Measurements from ENCODE around the gene MBD2. TPM values are rescaled to one million over a fixed set of nuclear protein-coding genes. Genes with fewer than 3 reads are reported as not detected.
A peak's percentile ranks its signal among the peaks of the same experiment; 100 is the strongest.

Gene MBD2
- total RNA-seq, 2 experiments from 2014 or later, result 122 to 126 TPM

- Mint-ChIP-seq H3K27me3 (ENCODE audit: low read depth) (no peaks in the 10 kb centered on the region), H3K4me3 (no peak overlapping the region), H3K9me3 (ENCODE audit: insufficient read depth) (no peaks in the 10 kb centered on the region), H3K27ac (no peak overlapping the region), H3K36me3 (ENCODE audit: low read depth) (peaks cover 24% of the 10 kb centered on the region), H3K4me1 (ENCODE audit: low read depth) (no peaks in the 10 kb centered on the region)
- ATAC-seq (no peak), DNase-seq (no peak)
- CTCF ChIA-PET, result interaction anchor here (1.3 kb wide), 1 partner anchor 78 kb away, joined by 4 read pairs; no protein-coding TSS in a partner anchor
- POLR2A ChIA-PET, result no interaction called here
These were observed 32.1 kb downstream of the MBD2 start for GRCh38 chr18:54192415-54192814.

GRCh38 chr18:54191352-54191751, 33.1 kb downstream of the MBD2 start:
- H3K27me3 Mint-ChIP-seq (ENCODE audit: low read depth), result no peaks in the 10 kb centered on the region
- no peak overlapping the region for H3K27ac Mint-ChIP-seq
- DNase-seq, result no peak
- no peaks in the 10 kb centered on the region for H3K4me1 Mint-ChIP-seq (ENCODE audit: low read depth)
- no peak overlapping the region for H3K4me3 Mint-ChIP-seq
- H3K36me3 Mint-ChIP-seq (ENCODE audit: low read depth), result peaks cover 28% of the 10 kb centered on the region
- POLR2A ChIA-PET, result no interaction called here
- CTCF ChIA-PET, result interaction anchor here (1.3 kb wide), 1 partner anchor 79 kb away, joined by 4 read pairs; no protein-coding TSS in a partner anchor
- H3K9me3 Mint-ChIP-seq (ENCODE audit: insufficient read depth), result no peaks in the 10 kb centered on the region
- no peak for ATAC-seq

- Mint-ChIP-seq H3K36me3 (ENCODE audit: low read depth) (peaks cover 23% of the 10 kb centered on the region), H3K27ac (no peak overlapping the region)
These were observed 37.1 kb downstream of the MBD2 start for GRCh38 chr18:54187372-54187771.

GRCh38 chr18:54184836-54185235, 39.6 kb downstream of the MBD2 start:
- Mint-ChIP-seq H3K4me3 (no peak overlapping the region), H3K4me1 (ENCODE audit: low read depth) (no peaks in the 10 kb centered on the region), H3K27ac (no peak overlapping the region), H3K9me3 (ENCODE audit: insufficient read depth) (no peaks in the 10 kb centered on the region), H3K36me3 (ENCODE audit: low read depth) (peaks cover 18% of the 10 kb centered on the region), H3K27me3 (ENCODE audit: low read depth) (no peaks in the 10 kb centered on the region)
- ATAC-seq (no peak), DNase-seq (no peak)
- ChIA-PET POLR2A (interaction anchor here (0.6 kb wide), 1 partner anchor 275 kb away, joined by 4 read pairs; no protein-coding TSS in a partner anchor), CTCF (interaction anchor here (1.2 to 1.5 kb wide), 2 partner anchors 11 to 38 kb away, joined by 3 to 4 read pairs; no protein-coding TSS in a partner anchor)

More at GRCh38 chr18:54187372-54187771, 37.1 kb downstream of the MBD2 start:
- ChIA-PET POLR2A (no interaction called here), CTCF (no interaction called here)
- DNase-seq, result no peak
- H3K4me3 Mint-ChIP-seq, result no peak overlapping the region
- ATAC-seq, result no peak
- H3K27me3 Mint-ChIP-seq (ENCODE audit: low read depth), result no peaks in the 10 kb centered on the region
- H3K9me3 Mint-ChIP-seq (ENCODE audit: insufficient read depth), result no peaks in the 10 kb centered on the region
- no peaks in the 10 kb centered on the region for H3K4me1 Mint-ChIP-seq (ENCODE audit: low read depth)

GRCh38 chr18:54183390-54183789, 41.1 kb downstream of the MBD2 start:
- ChIA-PET POLR2A (interaction anchor here (0.6 kb wide), 1 partner anchor 31 kb away, joined by 5 read pairs; no protein-coding TSS in a partner anchor), CTCF (interaction anchor here (1.0 to 1.5 kb wide), 3 partner anchors 9 to 15 kb away, joined by 4 to 5 read pairs (median 4); no protein-coding TSS in a partner anchor)
- Mint-ChIP-seq H3K9me3 (ENCODE audit: insufficient read depth) (no peaks in the 10 kb centered on the region), H3K4me3 (no peak overlapping the region), H3K27me3 (ENCODE audit: low read depth) (no peaks in the 10 kb centered on the region), H3K4me1 (ENCODE audit: low read depth) (no peaks in the 10 kb centered on the region), H3K27ac (no peak overlapping the region), H3K36me3 (ENCODE audit: low read depth) (peaks cover 17% of the 10 kb centered on the region)
- ATAC-seq, result no peak
- no peak for DNase-seq

DNA sequence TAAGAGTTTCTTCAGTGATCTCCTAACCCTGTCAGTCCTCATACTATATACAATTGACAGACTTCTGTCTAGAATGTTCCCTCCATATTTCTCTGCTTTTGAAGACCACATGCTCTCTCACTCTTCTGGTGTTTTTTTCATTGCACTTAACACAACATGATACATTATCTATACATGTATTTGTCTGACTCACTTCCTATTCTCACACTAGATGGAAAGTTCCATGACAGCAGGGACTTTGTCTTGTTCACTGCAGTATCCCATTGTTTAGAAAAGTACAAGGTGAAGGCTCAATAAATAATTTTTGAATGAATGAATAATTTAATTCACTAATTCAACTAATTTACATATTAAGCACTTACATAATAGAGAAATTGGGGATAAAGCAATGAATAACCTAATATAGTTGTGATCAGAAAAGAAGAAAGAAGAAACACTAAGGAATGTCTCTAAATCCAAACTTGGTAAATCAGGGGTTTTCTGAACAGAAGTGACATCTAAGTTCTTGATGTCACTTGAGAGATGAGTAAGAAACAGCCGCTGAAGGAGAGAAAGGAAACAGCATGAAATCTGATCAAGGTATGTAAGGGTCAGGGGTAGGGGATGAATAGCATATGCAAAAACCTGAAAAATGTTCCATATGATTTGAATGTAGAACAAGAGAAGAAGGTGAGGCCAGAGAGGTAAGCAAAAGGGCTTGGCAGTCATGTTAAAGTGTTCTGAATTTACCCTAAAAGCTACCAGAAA, 42.4 kb downstream of the MBD2 start:
- DNase-seq (no peak), ATAC-seq (peak; percentile 27)
- POLR2A ChIA-PET, result no interaction called here
- Mint-ChIP-seq H3K9me3 (ENCODE audit: insufficient read depth) (no peaks in the 10 kb centered on the region), H3K4me3 (no peak overlapping the region), H3K27me3 (ENCODE audit: low read depth) (no peaks in the 10 kb centered on the region), H3K36me3 (ENCODE audit: low read depth) (peaks cover 11% of the 10 kb centered on the region), H3K4me1 (ENCODE audit: low read depth) (peaks cover under 1% of the 10 kb centered on the region), H3K27ac (no peak overlapping the region)
- CTCF ChIA-PET, result interaction anchor here (1.0 kb wide), 1 partner anchor 14 kb away, joined by 4 read pairs; no protein-coding TSS in a partner anchor

DNA sequence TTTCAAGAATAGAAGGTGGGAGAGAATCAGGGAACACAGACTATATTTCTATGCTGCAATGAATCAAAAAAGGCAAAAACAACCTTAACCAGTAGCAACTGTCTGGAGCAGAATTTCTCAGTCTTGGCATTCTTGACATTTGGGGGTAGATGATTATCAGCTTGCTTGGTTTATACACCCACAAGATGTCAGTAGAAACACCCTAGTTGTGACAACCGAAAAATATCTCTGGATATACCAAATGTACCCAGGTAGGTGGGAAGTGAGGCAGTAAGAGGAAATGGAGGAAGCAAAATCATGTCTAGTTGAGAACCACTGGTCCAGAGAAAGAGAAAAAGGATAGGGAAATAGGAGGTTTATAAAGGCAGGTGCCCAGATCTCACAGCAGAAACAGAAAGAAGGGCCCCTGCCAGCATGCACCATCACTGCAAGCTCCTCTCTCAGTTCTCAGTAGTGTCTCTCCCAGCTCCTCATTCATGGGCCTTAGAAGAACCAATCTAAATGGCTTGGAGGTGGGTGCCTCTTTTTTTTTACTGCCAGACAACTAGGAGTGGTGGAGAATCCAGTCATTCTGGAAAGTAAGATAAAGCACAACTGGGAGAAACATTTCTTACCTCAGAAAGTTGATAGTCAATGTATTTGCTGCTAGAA, 50.4 kb downstream of the MBD2 start:
- H3K27me3 Mint-ChIP-seq (ENCODE audit: low read depth), result no peaks in the 10 kb centered on the region
- H3K4me3 Mint-ChIP-seq, result no peak overlapping the region
- DNase-seq (no peak), ATAC-seq (peak; percentile 53)
- peaks cover 31% of the 10 kb centered on the region for H3K4me1 Mint-ChIP-seq (ENCODE audit: low read depth)
- CTCF ChIA-PET, result interaction anchor here (0.6 to 2.9 kb wide), 12 partner anchors 9 to 189 kb away, joined by 3 to 13 read pairs (median 4); partner anchors contain the start of genes C18orf54, POLI and STARD6
- peaks cover 25% of the 10 kb centered on the region for H3K36me3 Mint-ChIP-seq (ENCODE audit: low read depth)
- POLR2A ChIA-PET, result interaction anchor here (0.6 kb wide), 1 partner anchor 47 kb away, joined by 3 read pairs; no protein-coding TSS in a partner anchor
- H3K27ac Mint-ChIP-seq, result no peak overlapping the region
- H3K9me3 Mint-ChIP-seq (ENCODE audit: insufficient read depth), result no peaks in the 10 kb centered on the region

DNA sequence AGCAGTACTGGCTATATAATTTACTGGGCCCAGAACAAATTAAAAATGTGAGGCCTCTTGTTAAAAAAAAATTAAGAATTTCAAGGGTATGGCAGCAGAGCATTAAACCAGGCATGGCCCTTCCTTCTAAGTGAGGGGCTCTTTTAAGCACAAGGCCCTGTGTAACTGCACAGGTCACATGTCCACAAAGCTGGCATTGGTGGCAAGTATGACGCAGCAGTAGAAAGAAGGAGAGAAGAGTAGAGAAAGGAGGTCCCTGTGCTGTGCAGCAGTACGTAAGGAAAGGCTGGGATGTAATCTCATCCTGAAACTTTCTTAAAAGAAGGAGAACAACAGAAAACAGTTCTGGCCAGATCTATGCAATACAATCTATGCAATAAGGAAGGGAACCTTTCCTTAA, 51.2 kb downstream of the MBD2 start:
- peaks cover 35% of the 10 kb centered on the region for H3K4me1 Mint-ChIP-seq (ENCODE audit: low read depth)
- ATAC-seq (no peak), DNase-seq (no peak)
- no peak overlapping the region for H3K27ac Mint-ChIP-seq
- ChIA-PET CTCF (interaction anchor here (0.7 to 2.9 kb wide), 7 partner anchors 10 to 184 kb away, joined by 3 to 13 read pairs (median 5); partner anchors contain the start of genes C18orf54, POLI and STARD6), POLR2A (no interaction called here)
- H3K27me3 Mint-ChIP-seq (ENCODE audit: low read depth), result no peaks in the 10 kb centered on the region
- H3K36me3 Mint-ChIP-seq (ENCODE audit: low read depth), result peaks cover 25% of the 10 kb centered on the region
- no peaks in the 10 kb centered on the region for H3K9me3 Mint-ChIP-seq (ENCODE audit: insufficient read depth)
- no peak overlapping the region for H3K4me3 Mint-ChIP-seq

DNA sequence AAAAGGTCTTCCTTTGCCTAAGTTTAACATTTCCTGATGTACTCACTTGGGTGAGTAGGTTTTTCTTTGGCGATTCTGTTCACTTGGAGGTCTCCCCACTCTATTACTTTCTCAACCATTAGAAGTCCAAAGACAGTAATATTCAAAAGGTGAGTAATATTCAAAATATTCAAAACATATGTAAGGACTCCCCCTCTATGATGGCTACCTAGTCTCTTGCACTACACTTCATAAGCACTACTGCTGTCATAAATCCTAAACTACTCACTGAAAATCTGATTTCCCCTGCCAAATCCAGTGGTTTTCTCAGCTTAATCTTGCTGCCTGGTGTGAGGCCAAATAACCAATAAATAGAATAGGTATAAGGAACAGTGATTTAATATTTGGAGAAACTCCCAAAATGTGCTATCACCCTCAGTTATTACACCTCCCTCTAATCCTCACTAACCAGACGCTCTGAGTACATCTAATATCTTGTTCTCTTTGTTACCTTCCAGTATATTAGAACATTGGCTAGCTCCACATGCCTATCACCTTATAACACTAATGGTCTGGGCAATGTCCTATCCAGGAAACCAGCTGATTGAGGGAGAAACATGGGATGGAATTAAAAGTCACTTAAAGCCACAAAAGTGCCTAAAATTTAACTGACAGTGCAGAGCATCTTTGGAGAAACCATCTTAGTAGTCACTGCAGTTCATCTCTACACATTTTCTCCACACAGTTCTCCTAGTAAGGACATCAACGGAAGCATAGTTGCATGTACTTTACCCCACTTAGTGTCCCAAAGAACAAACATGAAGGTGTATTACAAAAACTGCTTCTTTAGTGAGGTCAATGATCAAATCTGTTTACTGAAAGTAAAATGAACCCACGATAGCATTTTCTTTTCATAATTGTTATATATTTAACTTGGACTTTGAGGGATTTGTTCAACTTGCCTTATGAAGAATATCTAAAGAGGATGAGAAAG, 54.8 kb downstream of the MBD2 start:
- Mint-ChIP-seq H3K36me3 (ENCODE audit: low read depth) (peaks cover 23% of the 10 kb centered on the region), H3K27ac (no peak overlapping the region), H3K27me3 (ENCODE audit: low read depth) (no peaks in the 10 kb centered on the region), H3K4me3 (no peak overlapping the region), H3K4me1 (ENCODE audit: low read depth) (peaks cover 19% of the 10 kb centered on the region), H3K9me3 (ENCODE audit: insufficient read depth) (no peaks in the 10 kb centered on the region)
- ATAC-seq (no peak), DNase-seq (no peak)
- POLR2A ChIA-PET, result no interaction called here
- CTCF ChIA-PET, result interaction anchor here (0.8 kb wide), 1 partner anchor 19 kb away, joined by 3 read pairs; no protein-coding TSS in a partner anchor

DNA sequence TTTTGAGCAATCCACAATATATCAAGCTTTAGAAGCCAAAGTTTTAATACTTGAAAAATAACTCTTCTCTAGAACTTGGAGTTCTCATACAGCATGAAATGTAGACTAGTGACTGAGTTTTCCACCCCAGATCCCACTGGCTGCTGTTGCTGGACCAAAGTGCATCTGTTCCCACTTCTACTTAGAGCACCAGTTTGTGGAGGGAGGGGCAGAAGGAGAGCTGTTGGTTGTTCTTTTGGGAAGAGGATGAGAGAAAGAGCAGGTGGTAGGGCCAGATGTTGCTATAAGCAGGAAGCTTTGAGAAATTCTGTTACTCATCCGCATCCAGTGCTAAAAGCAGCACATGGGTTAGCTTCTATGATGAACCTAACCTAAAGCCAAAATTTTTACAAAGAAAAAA, 59.0 kb downstream of the MBD2 start:
- H3K27me3 Mint-ChIP-seq (ENCODE audit: low read depth), result no peaks in the 10 kb centered on the region
- DNase-seq (no peak), ATAC-seq (no peak)
- H3K36me3 Mint-ChIP-seq (ENCODE audit: low read depth), result peaks cover 33% of the 10 kb centered on the region
- H3K4me3 Mint-ChIP-seq, result no peak overlapping the region
- no peak overlapping the region for H3K27ac Mint-ChIP-seq
- POLR2A ChIA-PET, result no interaction called here
- no peaks in the 10 kb centered on the region for H3K9me3 Mint-ChIP-seq (ENCODE audit: insufficient read depth)
- peaks cover 6% of the 10 kb centered on the region for H3K4me1 Mint-ChIP-seq (ENCODE audit: low read depth)
- CTCF ChIA-PET, result interaction anchor here (0.6 kb wide), 1 partner anchor 1872 kb away, joined by 3 read pairs; no protein-coding TSS in a partner anchor

DNA sequence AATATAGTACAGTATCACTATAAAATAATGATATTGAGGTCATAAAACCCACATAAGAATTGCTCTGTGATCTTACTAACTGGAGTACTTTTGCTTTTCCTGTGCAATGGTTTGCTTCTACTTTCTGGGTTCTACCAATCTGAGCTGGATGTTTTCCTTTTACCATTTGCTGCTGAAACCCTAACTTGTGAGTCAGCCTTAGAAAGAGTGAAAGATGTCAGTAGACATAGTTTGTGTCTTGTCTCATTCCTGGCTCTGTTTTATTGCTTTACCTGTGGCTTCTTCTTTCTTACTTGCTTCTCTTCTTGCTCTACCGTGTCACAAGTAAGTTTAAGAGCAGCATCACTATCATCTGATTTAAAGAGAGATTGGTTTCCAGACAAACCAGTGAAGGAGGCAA, 61.0 kb downstream of the MBD2 start:
- Mint-ChIP-seq H3K36me3 (ENCODE audit: low read depth) (peaks cover 47% of the 10 kb centered on the region), H3K4me3 (no peak overlapping the region), H3K27ac (no peak overlapping the region), H3K27me3 (ENCODE audit: low read depth) (no peaks in the 10 kb centered on the region), H3K4me1 (ENCODE audit: low read depth) (no peaks in the 10 kb centered on the region), H3K9me3 (ENCODE audit: insufficient read depth) (no peaks in the 10 kb centered on the region)
- ChIA-PET CTCF (interaction anchor here (1.1 kb wide), 1 partner anchor 11 kb away, joined by 4 read pairs; no protein-coding TSS in a partner anchor), POLR2A (interaction anchor here (0.6 kb wide), 1 partner anchor 115 kb away, joined by 3 read pairs; no protein-coding TSS in a partner anchor)
- ATAC-seq, result no peak
- DNase-seq, result no peak
